CD4-positive, alpha-beta memory T cell (primary cell): ENCODE results near the gene CCDC192. TPM values are rescaled to one million over a fixed set of nuclear protein-coding genes. Genes with fewer than 3 reads are reported as not detected.
"Not testable (repeated sequence)": the region's sequence is repeated elsewhere in the genome, so short reads cannot be mapped to it uniquely, and the experiment has no call there.

Experiments
- CTCF ChIA-PET: fragments of 350-600 bp; sonication (Branson Sonifier 250); formaldehyde crosslinking; loops from one replicate; lab custom pipeline; 2021; ENCODE audit warnings: inconsistent platforms; ENCODE audit not compliant: partially characterized antibody; lab: Charles Lee
- POLR2A ChIA-PET: fragments of 350-600 bp; sonication (Branson Sonifier 250); formaldehyde crosslinking; loops from one replicate; lab custom pipeline; 2021; ENCODE audit not compliant: partially characterized antibody; lab: Charles Lee
- DNase-seq, 5 donors: peaks; one replicate each; pipeline versions ENCODE4 v3.0.0 to v3.0.0-alpha.2; 2020 to 2022; ENCODE audit warnings: mixed read lengths in 1 of 5
- H3K27ac ChIP-seq: one replicate; pipeline ENCODE4 v1.7.0; 2013; ENCODE audit warnings: low read depth, low read length
- H3K27me3 ChIP-seq: 2 replicates; pipeline ENCODE4 v1.7.0; 2013; ENCODE audit warnings: mild to moderate bottlenecking, low read length, moderate library complexity; ENCODE audit not compliant: insufficient read depth
- H3K36me3 ChIP-seq: 2 replicates; pipeline ENCODE4 v1.7.0; 2013; ENCODE audit warnings: mild to moderate bottlenecking, low read length, moderate library complexity; ENCODE audit not compliant: insufficient read depth
- H3K4me1 ChIP-seq: 2 replicates; pipeline ENCODE4 v1.7.0; 2013; ENCODE audit warnings: mild to moderate bottlenecking, low read length, moderate library complexity; ENCODE audit not compliant: insufficient read depth
- H3K4me3 ChIP-seq, 2 donors: one replicate each; pipeline ENCODE4 v1.7.0; 2013; ENCODE audit warnings: low read length in 2 of 2, mild to moderate bottlenecking in 1 of 2
- H3K9me3 ChIP-seq, 2 donors: one replicate each; pipeline ENCODE4 v1.7.0; 2013; ENCODE audit warnings: low read length in 2 of 2, control low read depth in 1 of 2; ENCODE audit not compliant: control insufficient read depth in 1 of 2
- H3K27ac Mint-ChIP-seq, 7 donors: one replicate each; pipeline ENCODE4 v1.8.0; 2020 to 2021; ENCODE audit warnings: mixed read lengths in 7 of 7, mild to moderate bottlenecking in 6 of 7, inconsistent platforms in 3 of 7, moderate library complexity in 3 of 7
- H3K27me3 Mint-ChIP-seq, 2 donors: one replicate each; pipeline ENCODE4 v1.8.0; 2020 to 2021; ENCODE audit warnings: mixed read lengths in 2 of 2
- H3K36me3 Mint-ChIP-seq, 2 donors: one replicate each; pipeline ENCODE4 v1.8.0; 2020 to 2021; ENCODE audit warnings: mixed read lengths in 2 of 2, inconsistent platforms in 1 of 2, mild to moderate bottlenecking in 1 of 2
- H3K4me1 Mint-ChIP-seq, 4 donors: one replicate each; pipeline ENCODE4 v1.8.0; 2020 to 2021; ENCODE audit warnings: mixed read lengths in 4 of 4, mild to moderate bottlenecking in 1 of 4
- H3K4me3 Mint-ChIP-seq, 8 donors: one replicate each; pipeline ENCODE4 v1.8.0; 2020 to 2021; ENCODE audit warnings: mixed read lengths in 8 of 8, mild to moderate bottlenecking in 7 of 8, moderate library complexity in 6 of 8, inconsistent platforms in 3 of 8
- H3K9me3 Mint-ChIP-seq, 8 donors: one replicate each; pipeline ENCODE4 v1.8.0; 2020 to 2021; ENCODE audit warnings: mixed read lengths in 8 of 8, mild to moderate bottlenecking in 5 of 8, inconsistent platforms in 3 of 8, moderate library complexity in 1 of 8
- intact Hi-C: fragments of 100-400 bp; cut with micrococcal nuclease; formaldehyde crosslinking; loops from one replicate; pipeline ENCODE4 v1.15.1; 2023
- polyA plus RNA-seq, 2 donors: library from polyadenylated mRNA; unstranded; fragments of 300-500 nt; fragmentation: Illumina TruSeq; gene quantifications; one replicate each; pipeline ENCODE4 v1.2.3, GENCODE V29; 2021
- total RNA-seq, 2 experiments: library from RNA; stranded (reverse); gene quantifications; one replicate each; pipeline ENCODE4 v1.2.3, GENCODE V29; 2021

Gene CCDC192
- total and polyA plus RNA-seq, 4 experiments from 2014 or later: not detected

DNA sequence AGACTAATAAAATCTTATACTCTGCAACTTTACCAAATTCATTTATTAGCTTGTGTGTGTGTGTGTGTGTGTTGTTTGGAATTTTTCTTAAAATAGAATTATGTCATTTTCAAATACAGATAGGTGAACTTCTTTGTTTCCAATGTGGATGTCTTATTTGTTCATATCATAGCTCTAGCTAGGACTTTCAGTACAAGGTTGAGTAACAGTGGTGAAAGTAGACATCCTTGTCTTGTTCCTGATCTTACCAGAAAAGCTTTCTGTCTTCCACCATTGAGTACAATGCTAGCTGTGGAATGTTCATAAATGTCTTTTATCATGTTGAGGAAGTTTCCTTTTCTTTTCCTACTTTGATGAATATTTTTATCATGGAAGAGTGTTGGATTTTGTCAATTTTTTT lies 74.8 kb downstream of the CCDC192 start:
- no peak overlapping the region for H3K4me3 ChIP-seq
- ChIA-PET CTCF (no interaction called here), POLR2A (no interaction called here)
- H3K36me3 Mint-ChIP-seq: no peaks in the 10 kb centered on the region
- no peaks in the 10 kb centered on the region for H3K9me3 ChIP-seq
- H3K27me3 ChIP-seq: no peaks in the 10 kb centered on the region
- no peaks in the 10 kb centered on the region for H3K27me3 Mint-ChIP-seq
- peaks cover 0 to 25% (median 11%) of the 10 kb centered on the region in 8 donors for H3K9me3 Mint-ChIP-seq
- no peaks in the 10 kb centered on the region for H3K36me3 ChIP-seq
- no peak overlapping the region for H3K4me3 Mint-ChIP-seq
- H3K4me1 ChIP-seq: no peaks in the 10 kb centered on the region
- H3K27ac ChIP-seq: no peak overlapping the region
- H3K4me1 Mint-ChIP-seq: no peaks in the 10 kb centered on the region
- intact Hi-C loops: no loop called here
- H3K27ac Mint-ChIP-seq: peak overlapping the region in 1 of 7 donors; percentile 15
- DNase-seq: no peak

DNA sequence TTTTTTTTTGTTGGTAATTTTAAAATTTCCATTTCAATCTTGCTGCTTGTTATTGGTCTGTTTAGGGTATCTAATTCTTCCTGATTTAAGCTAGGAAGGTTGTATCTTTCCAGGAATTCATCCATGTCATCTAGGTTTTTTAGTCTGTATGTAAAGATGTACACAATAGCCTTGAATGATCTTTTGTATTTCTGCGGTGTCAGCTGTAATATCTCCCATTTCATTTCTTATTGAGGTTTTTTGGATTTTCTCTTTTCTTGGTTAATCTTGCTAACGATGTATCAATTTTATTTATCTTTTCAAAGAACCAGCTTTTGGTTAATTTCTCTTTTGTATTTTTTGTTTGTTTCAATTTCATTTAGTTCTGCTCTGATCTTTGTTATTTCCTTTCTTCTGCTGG lies 79.3 kb downstream of the CCDC192 start:
- POLR2A ChIA-PET, intact Hi-C loops, H3K27me3 Mint-ChIP-seq, H3K36me3 ChIP-seq, CTCF ChIA-PET, H3K27ac ChIP-seq, H3K4me3 Mint-ChIP-seq, H3K9me3 ChIP-seq, H3K27me3 ChIP-seq, H3K36me3 Mint-ChIP-seq, DNase-seq, H3K4me3 ChIP-seq: not testable (repeated sequence)
- H3K27ac Mint-ChIP-seq: peak overlapping the region in 2 of 7 donors; percentile 31 to 83
- peaks cover 1 to 24% (median 14%) of the 10 kb centered on the region in 4 donors for H3K4me1 Mint-ChIP-seq
- H3K9me3 Mint-ChIP-seq: peaks cover 2 to 16% (median 7%) of the 10 kb centered on the region in 8 donors
- H3K4me1 ChIP-seq: peaks cover 15% of the 10 kb centered on the region

DNA sequence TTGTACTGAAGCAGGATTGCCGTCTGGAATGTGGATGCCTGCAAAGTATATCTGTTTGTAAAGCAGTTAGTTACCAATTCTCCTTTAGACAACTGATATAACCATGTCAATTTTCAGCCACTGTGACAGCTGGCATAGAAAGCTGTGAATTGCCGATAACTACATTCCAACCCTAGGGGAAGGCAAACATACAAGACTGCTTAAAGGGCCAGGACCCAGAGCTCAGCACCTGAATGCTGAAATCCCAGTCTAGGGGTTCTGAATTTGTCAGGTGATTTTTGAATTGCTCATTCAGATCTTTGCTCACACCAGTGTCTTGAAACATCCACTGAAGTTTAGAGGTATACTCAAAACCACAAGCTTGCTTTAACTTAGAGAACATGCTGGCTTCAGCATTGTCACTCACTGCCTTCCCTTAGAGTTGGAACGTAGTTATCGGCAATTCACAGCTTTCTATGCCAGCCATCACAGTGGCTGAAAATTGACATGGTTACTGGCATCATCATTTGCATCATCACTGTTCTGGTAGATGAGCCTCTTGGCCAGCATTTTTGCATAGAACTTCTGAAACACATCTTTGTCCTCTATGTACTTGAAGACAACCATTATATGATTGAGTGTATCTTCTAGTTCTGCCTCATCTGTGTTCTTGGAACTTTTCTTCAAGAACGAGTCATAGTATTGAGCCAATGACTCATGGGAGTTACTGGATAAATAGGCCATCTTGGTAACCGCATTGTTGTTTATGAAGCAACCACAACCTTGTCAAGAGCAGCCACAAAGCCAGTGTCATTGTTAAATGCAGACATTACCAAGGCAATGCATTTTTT lies 82.1 kb downstream of the CCDC192 start:
- POLR2A ChIA-PET: interaction anchor here (1.6 kb wide), 1 partner anchor 297 kb away, joined by 6 read pairs; no protein-coding TSS in a partner anchor
- CTCF ChIA-PET: no interaction called here

DNA sequence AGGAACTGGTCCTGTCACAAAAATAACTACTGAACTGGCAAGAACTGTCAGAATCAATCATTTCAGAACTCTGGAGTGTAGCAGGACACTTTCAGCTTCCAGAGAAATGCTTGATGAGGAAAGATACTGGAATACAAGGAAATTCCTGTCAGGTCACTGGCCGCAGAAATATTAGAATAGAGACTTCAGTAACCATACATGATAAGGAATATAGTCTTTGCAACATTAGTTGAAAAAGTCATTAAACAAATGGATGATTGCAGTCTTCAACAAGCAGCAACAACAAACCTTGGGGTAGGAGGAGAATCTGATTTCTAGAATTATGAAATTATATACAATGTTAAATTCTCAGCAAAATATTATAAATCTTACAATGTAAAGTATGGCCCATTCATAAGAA lies 88.2 kb downstream of the CCDC192 start:
- H3K27me3 Mint-ChIP-seq: peaks cover 0 to 4% of the 10 kb centered on the region in 2 donors
- H3K36me3 Mint-ChIP-seq: no peaks in the 10 kb centered on the region
- no peak overlapping the region for H3K4me3 Mint-ChIP-seq
- no peaks in the 10 kb centered on the region for H3K27me3 ChIP-seq
- no peak overlapping the region for H3K27ac Mint-ChIP-seq
- no peaks in the 10 kb centered on the region for H3K36me3 ChIP-seq
- H3K27ac ChIP-seq: no peak overlapping the region
- H3K9me3 ChIP-seq: peaks cover 0 to 7% of the 10 kb centered on the region in 2 donors
- ChIA-PET POLR2A (no interaction called here), CTCF (no interaction called here)
- no peak overlapping the region for H3K4me3 ChIP-seq
- DNase-seq: no peak
- H3K4me1 ChIP-seq: peaks cover 2% of the 10 kb centered on the region
- H3K9me3 Mint-ChIP-seq: peaks cover 0 to 24% (median 11%) of the 10 kb centered on the region in 8 donors
- intact Hi-C loops: no loop called here
- H3K4me1 Mint-ChIP-seq: peaks cover 0 to 5% (median 2%) of the 10 kb centered on the region in 4 donors

More for the DNA sequence above, 82.1 kb downstream of the CCDC192 start:
- Mint-ChIP-seq H3K27me3 (peaks cover 1 to 7% of the 10 kb centered on the region in 2 donors), H3K4me1 (peaks cover 1 to 24% (median 14%) of the 10 kb centered on the region in 4 donors), H3K36me3 (no peaks in the 10 kb centered on the region), H3K9me3 (peaks cover 0 to 15% (median 5%) of the 10 kb centered on the region in 8 donors), H3K4me3 (peak overlapping the region in 6 of 8 donors; percentile 1 to 58 (median 22)), H3K27ac (peak overlapping the region; percentile 57 to 90 (median 80))
- Histone ChIP-seq H3K4me1 (peaks cover 15% of the 10 kb centered on the region), H3K9me3 (no peaks in the 10 kb centered on the region), H3K4me3 (no peak overlapping the region), H3K36me3 (no peaks in the 10 kb centered on the region), H3K27me3 (no peaks in the 10 kb centered on the region), H3K27ac (peak overlapping the region; percentile 21)
- DNase-seq: peak; percentile 34 to 65 (median 57)
- intact Hi-C loops: no loop called here

DNA sequence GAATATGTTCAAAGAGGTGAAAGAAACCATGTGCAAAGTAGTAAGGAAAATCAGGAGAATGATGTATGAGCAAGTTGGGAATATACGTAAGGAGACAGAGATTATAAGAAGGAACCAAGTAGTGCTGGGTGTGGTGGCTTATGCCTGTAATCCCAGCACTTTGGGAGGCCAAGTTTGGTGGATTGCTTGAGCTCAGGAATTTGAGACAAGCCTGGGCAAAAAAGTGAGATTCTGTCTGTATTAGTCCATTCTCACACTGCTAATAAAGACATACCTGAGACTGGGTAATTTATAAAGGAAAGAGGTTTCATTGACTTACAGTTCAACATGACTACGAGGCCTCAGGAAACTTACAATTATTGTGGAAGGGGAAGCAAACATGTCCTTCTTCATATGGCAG lies 88.7 kb downstream of the CCDC192 start:
- H3K36me3 ChIP-seq: not testable (repeated sequence)

DNA sequence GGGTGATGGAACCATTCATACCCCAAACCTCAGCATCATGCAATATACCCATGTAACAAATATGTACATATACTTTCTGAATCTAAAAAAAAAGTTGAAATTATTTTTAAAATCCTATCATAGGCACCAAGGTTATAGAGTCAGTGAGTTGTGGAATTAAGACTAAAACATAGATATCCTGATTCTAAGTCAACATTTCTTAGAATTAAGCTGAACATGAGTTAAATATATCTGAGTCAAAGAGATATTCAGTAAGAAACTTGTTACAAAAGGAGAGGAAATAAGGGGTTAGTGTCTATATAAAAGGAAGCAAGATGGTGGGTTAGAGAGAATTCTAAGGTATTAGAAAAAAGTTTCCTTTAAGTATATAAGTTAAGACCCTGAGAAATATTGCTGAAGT lies 89.9 kb downstream of the CCDC192 start:
- no peak overlapping the region for H3K27ac ChIP-seq
- Mint-ChIP-seq H3K4me3 (no peak overlapping the region), H3K27ac (no peak overlapping the region), H3K36me3 (no peaks in the 10 kb centered on the region), H3K4me1 (no peaks in the 10 kb centered on the region), H3K9me3 (peaks cover 0 to 24% (median 11%) of the 10 kb centered on the region in 8 donors), H3K27me3 (peaks cover 0 to 4% of the 10 kb centered on the region in 2 donors)
- H3K36me3 ChIP-seq: no peaks in the 10 kb centered on the region
- ChIA-PET CTCF (no interaction called here), POLR2A (no interaction called here)
- DNase-seq: no peak
- H3K4me1 ChIP-seq: no peaks in the 10 kb centered on the region
- peaks cover 0 to 7% of the 10 kb centered on the region in 2 donors for H3K9me3 ChIP-seq
- intact Hi-C loops: no loop called here
- H3K27me3 ChIP-seq: no peaks in the 10 kb centered on the region
- no peak overlapping the region for H3K4me3 ChIP-seq

More for the DNA sequence above, 88.7 kb downstream of the CCDC192 start:
- H3K27ac Mint-ChIP-seq, H3K27ac ChIP-seq, DNase-seq, H3K4me3 ChIP-seq, intact Hi-C loops, POLR2A ChIA-PET, H3K4me3 Mint-ChIP-seq, H3K27me3 Mint-ChIP-seq, H3K4me1 Mint-ChIP-seq, H3K4me1 ChIP-seq, H3K9me3 ChIP-seq, H3K36me3 Mint-ChIP-seq, CTCF ChIA-PET, H3K27me3 ChIP-seq: not testable (repeated sequence)
- H3K9me3 Mint-ChIP-seq: peaks cover 0 to 24% (median 11%) of the 10 kb centered on the region in 8 donors

DNA sequence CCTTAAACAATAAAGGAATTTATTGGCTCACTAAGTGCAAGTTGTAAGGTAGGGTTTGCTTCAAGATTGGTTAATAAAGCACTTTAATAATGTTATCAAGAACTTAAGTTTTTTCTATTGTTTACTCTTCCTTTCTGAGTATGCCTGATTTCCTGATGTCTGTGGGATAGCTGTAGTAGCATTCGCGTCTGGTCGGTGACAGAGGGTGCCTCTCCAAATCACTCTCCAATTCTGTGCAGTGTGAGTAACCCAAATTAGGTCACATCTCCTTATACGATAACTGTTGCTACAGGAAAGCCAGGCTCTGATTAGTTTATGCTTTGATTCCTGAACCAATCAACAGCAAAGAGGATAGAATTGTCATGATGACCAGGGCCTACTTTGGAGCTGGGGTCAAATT lies 90.7 kb downstream of the CCDC192 start:
- no peak overlapping the region for H3K4me3 Mint-ChIP-seq
- Histone ChIP-seq H3K27me3 (no peaks in the 10 kb centered on the region), H3K27ac (no peak overlapping the region), H3K9me3 (peaks cover 0 to 7% of the 10 kb centered on the region in 2 donors), H3K4me3 (no peak overlapping the region), H3K4me1 (no peaks in the 10 kb centered on the region), H3K36me3 (no peaks in the 10 kb centered on the region)
- H3K4me1 Mint-ChIP-seq: no peaks in the 10 kb centered on the region
- intact Hi-C loops: no loop called here
- DNase-seq: no peak
- H3K27ac Mint-ChIP-seq: no peak overlapping the region
- peaks cover 0 to 24% (median 11%) of the 10 kb centered on the region in 8 donors for H3K9me3 Mint-ChIP-seq
- POLR2A ChIA-PET: no interaction called here
- CTCF ChIA-PET: no interaction called here
- peaks cover 0 to 4% of the 10 kb centered on the region in 2 donors for H3K27me3 Mint-ChIP-seq
- H3K36me3 Mint-ChIP-seq: no peaks in the 10 kb centered on the region
